Small intestine (tissue), 7 donors: ENCODE data around the gene THAP11. TPM values are rescaled to one million over a fixed set of nuclear protein-coding genes. Genes with fewer than 3 reads are reported as not detected.

Source experiments
- DNase-seq, 2 donors: peaks; one replicate each; pipeline versions ENCODE4 v3.0.0 to v3.0.0-alpha.2; 2013
- FAIRE-seq: peaks from 2 replicates; lab custom pipeline; 2012; peaks lifted over from hg19 to GRCh38; lab: Jason Lieb, UNC
- H3K27ac ChIP-seq, 3 donors: one replicate each; pipeline ENCODE4 v1.5.1; 2013; ENCODE audit warnings: low read length in 2 of 3, mild to moderate bottlenecking in 2 of 3, control low read depth in 1 of 3, inconsistent platforms in 1 of 3, low read depth in 1 of 3, moderate library complexity in 1 of 3
- H3K27me3 ChIP-seq, 3 donors: one replicate each; pipeline ENCODE4 v1.6.1; 2013; ENCODE audit warnings: low read length in 3 of 3, inconsistent platforms in 1 of 3; ENCODE audit not compliant: control insufficient read depth in 3 of 3, insufficient read depth in 3 of 3
- H3K36me3 ChIP-seq, 3 donors: one replicate each; pipeline ENCODE4 v1.6.1; 2013; ENCODE audit warnings: low read length in 3 of 3, inconsistent platforms in 1 of 3, low read depth in 1 of 3, mild to moderate bottlenecking in 1 of 3, moderate library complexity in 1 of 3; ENCODE audit not compliant: control insufficient read depth in 3 of 3, insufficient read depth in 2 of 3
- H3K4me1 ChIP-seq, 3 donors: one replicate each; pipeline ENCODE4 v1.6.1; 2013; ENCODE audit warnings: low read length in 2 of 3, inconsistent platforms in 1 of 3, low read depth in 1 of 3, mild to moderate bottlenecking in 1 of 3, moderate library complexity in 1 of 3; ENCODE audit not compliant: control insufficient read depth in 3 of 3, insufficient read depth in 2 of 3
- H3K4me3 ChIP-seq, 3 donors: one replicate each; pipeline ENCODE4 v1.5.1; 2013; ENCODE audit warnings: low read length in 3 of 3, control low read depth in 1 of 3, inconsistent platforms in 1 of 3, low read depth in 1 of 3, mild to moderate bottlenecking in 1 of 3, moderate library complexity in 1 of 3
- H3K9me3 ChIP-seq, 2 donors: one replicate each; pipeline ENCODE4 v1.6.1; 2013; ENCODE audit warnings: low read depth in 1 of 2, low read length in 1 of 2; ENCODE audit not compliant: control insufficient read depth in 2 of 2, insufficient read depth in 1 of 2
- WGBS, 3 donors: extraction: QIAGEN DNeasy Blood & Tissue Kit; methylation state at CpG; one replicate each; pipeline ENCODE4 v1.1.7; 2013; 5-methylcytosine and 5-hydroxymethylcytosine counted together
- polyA plus RNA-seq, 4 donors: library from polyadenylated mRNA; stranded (reverse) in 3 of 4; unstranded in 1 of 4; fragments of 200-250 nt in 3 of 4; fragments of 120-200 nt in 1 of 4; gene quantifications; one replicate each; pipeline versions ENCODE4 v1.2.1 to v1.2.3, GENCODE V29; 2013
- donor health status: healthy with polysubstance abuse.
- donor health status: control.
- donor health status: control.
- donor health status: Bipolar disorder and iron deficiency.
- donor health status: healthy.

The THAP11 gene
- polyA plus RNA-seq, 4 donors, result 15.0 to 25.0 (median 19.2) TPM

DNA sequence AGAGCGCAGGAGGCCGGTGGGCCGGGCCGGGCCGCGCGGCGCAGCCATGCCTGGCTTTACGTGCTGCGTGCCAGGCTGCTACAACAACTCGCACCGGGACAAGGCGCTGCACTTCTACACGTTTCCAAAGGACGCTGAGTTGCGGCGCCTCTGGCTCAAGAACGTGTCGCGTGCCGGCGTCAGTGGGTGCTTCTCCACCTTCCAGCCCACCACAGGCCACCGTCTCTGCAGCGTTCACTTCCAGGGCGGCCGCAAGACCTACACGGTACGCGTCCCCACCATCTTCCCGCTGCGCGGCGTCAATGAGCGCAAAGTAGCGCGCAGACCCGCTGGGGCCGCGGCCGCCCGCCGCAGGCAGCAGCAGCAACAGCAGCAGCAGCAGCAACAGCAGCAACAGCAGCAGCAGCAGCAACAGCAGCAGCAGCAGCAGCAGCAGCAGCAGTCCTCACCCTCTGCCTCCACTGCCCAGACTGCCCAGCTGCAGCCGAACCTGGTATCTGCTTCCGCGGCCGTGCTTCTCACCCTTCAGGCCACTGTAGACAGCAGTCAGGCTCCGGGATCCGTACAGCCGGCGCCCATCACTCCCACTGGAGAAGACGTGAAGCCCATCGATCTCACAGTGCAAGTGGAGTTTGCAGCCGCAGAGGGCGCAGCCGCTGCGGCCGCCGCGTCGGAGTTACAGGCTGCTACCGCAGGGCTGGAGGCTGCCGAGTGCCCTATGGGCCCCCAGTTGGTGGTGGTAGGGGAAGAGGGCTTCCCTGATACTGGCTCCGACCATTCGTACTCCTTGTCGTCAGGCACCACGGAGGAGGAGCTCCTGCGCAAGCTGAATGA, 606 bp downstream of the THAP11 start:
- H3K4me1 ChIP-seq, result peaks cover 14 to 28% (median 15%) of the 10 kb centered on the region in 3 donors
- peak overlapping the region; percentile 53 to 77 (median 57) for H3K4me3 ChIP-seq
- DNase-seq (peak; percentile 43 to 81), FAIRE-seq (no peak)
- H3K36me3 ChIP-seq, result peaks cover 0 to 9% (median 0%) of the 10 kb centered on the region in 3 donors
- 0 to 1% (median 0%) methylated on average over 46 to 67 of the region's 67 CpGs for WGBS, 3 donors
- no peaks in the 10 kb centered on the region for H3K27me3 ChIP-seq
- no peaks in the 10 kb centered on the region for H3K9me3 ChIP-seq
- H3K27ac ChIP-seq, result peak overlapping the region; percentile 25 to 95 (median 93)

DNA sequence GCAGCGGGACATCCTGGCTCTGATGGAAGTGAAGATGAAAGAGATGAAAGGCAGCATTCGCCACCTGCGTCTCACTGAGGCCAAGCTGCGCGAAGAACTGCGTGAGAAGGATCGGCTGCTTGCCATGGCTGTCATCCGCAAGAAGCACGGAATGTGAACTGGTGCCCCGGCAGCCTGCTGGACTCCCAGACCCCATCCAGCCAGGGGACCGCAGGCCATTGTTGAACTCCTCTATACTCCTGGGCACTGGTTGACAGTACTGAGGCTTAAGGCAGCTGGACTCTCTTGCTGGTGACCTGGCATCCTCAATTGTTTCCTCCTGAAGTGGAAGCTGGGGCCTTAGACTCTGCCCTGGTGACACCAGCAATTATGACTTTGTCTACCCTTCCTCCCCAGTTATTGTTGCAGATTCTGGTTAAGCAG, 1.2 kb downstream of the THAP11 start:
- H3K27me3 ChIP-seq, result no peaks in the 10 kb centered on the region
- peak in 1 of 2 donors; percentile 39 for DNase-seq
- no peak for FAIRE-seq
- H3K9me3 ChIP-seq, result no peaks in the 10 kb centered on the region
- peak overlapping the region; percentile 53 to 77 (median 57) for H3K4me3 ChIP-seq
- WGBS, 3 donors, result 3 to 10% (median 6%) methylated on average over 11 of the region's 11 CpGs
- H3K27ac ChIP-seq, result peak overlapping the region; percentile 25 to 95 (median 93)
- peaks cover 15 to 34% (median 17%) of the 10 kb centered on the region in 3 donors for H3K4me1 ChIP-seq
- H3K36me3 ChIP-seq, result peaks cover 0 to 9% (median 0%) of the 10 kb centered on the region in 3 donors

DNA sequence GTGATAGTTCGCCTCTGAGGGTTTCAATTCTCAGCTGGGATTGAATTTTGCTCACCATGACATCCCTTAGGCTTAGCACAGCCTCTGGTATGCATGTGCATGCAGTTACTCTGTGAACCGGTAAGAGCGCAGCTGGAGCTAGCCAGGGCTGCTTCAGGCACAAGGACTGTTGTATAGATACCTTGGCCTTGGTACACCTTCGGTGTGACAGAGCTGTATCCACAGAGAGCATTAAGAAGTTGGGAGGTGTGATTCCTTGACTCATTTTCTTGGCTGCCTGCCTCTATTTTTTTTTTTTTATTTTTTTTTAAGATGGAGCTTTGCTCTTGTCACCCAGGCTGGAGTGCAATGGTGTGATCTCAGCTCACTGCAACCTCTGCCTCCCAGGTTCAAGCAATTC, 2.4 kb downstream of the THAP11 start:
- FAIRE-seq, result no peak
- Histone ChIP-seq H3K36me3 (peaks cover 0 to 16% (median 0%) of the 10 kb centered on the region in 3 donors), H3K4me1 (peaks cover 15 to 42% (median 17%) of the 10 kb centered on the region in 3 donors), H3K9me3 (no peaks in the 10 kb centered on the region), H3K4me3 (no peak overlapping the region), H3K27ac (no peak overlapping the region), H3K27me3 (no peaks in the 10 kb centered on the region)
- no peak for DNase-seq
- 65 to 80% (median 75%) methylated on average over 4 of the region's 4 CpGs for WGBS, 3 donors

DNA sequence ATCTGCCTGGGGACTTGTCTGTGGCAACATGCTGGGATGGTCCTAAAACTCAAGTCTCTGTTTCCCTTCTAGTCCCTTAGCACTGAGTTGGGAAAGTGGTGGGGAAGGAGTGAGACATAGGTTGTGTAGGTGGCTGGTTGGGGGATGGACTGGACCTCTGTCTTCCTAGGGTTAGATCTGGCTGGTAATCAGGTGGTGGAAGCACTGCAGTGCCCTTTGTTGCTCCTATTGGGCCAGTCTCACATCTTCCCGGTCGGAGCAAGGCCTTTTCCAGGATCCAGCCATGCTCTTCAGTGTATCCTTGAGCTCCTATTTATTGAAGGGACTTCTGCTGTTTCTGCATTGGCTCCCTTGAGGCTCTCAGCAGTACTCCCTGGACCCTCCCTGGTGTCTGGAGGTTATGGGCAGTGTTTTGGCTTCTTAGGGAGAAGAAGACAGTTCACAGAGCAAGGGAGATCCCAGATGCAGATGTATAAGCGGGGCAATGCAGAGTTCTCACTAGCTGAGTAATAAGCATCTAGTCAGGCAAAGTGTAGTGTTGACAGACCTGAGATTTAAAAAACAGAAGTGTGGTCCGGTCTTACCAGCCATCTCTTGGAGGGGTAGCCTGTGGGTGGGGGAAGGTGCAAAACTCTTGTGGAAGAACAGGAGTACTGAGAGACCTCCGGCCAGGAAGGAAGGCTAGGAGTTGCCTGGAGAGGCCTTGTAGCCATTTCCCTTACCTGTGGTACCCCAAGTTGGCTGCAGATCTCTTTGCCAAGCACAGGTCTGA, 3.4 kb downstream of the THAP11 start:
- WGBS, 3 donors, result 66 to 76% (median 70%) methylated on average over 5 of the region's 5 CpGs
- peak overlapping the region in 2 of 3 donors; percentile 88 to 95 for H3K27ac ChIP-seq
- peaks cover 15 to 42% (median 17%) of the 10 kb centered on the region in 3 donors for H3K4me1 ChIP-seq
- no peaks in the 10 kb centered on the region for H3K27me3 ChIP-seq
- peaks cover 0 to 22% (median 0%) of the 10 kb centered on the region in 3 donors for H3K36me3 ChIP-seq
- no peaks in the 10 kb centered on the region for H3K9me3 ChIP-seq
- FAIRE-seq (no peak), DNase-seq (peak in 1 of 2 donors; percentile 32)
- H3K4me3 ChIP-seq, result peak overlapping the region in 1 of 3 donors; percentile 66

DNA sequence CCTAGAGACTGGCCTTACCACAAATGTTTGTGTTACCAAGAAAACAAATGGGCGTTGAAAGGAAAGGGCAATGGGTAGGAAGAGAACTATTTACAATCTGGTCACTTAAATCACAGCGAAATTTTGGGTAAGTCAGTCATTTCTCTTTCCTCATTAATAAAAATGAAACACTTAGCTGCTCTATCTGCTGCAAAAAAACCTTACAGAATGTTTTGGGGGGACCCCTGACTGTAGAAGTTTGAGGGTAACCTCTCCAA, 3.9 kb downstream of the THAP11 start:
- H3K36me3 ChIP-seq, result peaks cover 0 to 24% (median 0%) of the 10 kb centered on the region in 3 donors
- FAIRE-seq (no peak), DNase-seq (no peak)
- peaks cover 15 to 42% (median 17%) of the 10 kb centered on the region in 3 donors for H3K4me1 ChIP-seq
- H3K27ac ChIP-seq, result peak overlapping the region; percentile 88 to 95 (median 88)
- no peaks in the 10 kb centered on the region for H3K9me3 ChIP-seq
- 4 to 12% (median 9%) methylated on average over 2 of the region's 2 CpGs for WGBS, 3 donors
- H3K4me3 ChIP-seq, result peak overlapping the region; percentile 66 to 97 (median 93)
- no peaks in the 10 kb centered on the region for H3K27me3 ChIP-seq

DNA sequence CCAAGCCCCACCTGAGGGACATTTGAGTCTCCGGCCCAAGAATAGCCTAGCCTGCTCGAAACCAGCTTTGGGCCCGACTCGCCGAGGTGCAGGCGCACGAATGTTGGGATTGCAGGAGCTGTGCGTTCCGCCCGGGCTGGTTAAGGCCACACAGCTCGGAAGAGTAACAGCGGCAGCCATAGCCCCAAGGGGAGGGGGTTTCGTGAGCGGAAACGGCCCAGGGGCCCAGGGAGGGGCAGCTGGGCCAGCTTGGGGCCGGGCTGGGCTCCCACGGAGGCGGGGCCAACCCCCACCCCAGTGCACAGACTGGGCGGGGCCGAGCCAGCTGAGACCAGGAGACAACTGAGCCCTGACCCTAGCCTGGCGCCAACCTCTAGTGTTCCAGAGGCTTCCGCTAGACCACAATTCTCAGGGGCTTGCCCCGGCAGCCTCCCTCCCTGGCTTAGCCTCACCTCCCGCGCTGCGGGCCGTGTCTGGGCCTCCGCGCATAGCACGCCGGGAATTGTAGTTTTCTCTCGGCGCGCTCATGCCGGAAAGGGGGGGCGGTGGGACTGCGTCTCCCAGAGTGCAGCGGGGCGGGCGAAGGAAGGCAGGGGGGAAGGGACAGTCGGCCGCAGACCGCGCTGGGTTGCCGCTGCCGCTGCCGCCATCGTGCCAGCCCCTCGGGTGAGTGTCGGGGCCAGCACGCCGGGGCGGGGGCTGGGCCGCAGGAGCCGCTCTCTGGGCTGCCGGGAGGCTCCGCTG, 4.4 kb downstream of the THAP11 start, which contains the start of gene NUTF2:
Gene NUTF2, plus strand, starts transcription at position 614 of the 744 bp plus-strand sequence. CDS start 18,198 bp downstream, outside the sequence.
- no peaks in the 10 kb centered on the region for H3K9me3 ChIP-seq
- H3K4me3 ChIP-seq, result peak within 1 kb of the TSS; percentile 66 to 97 (median 93)
- H3K4me1 ChIP-seq, result peaks cover 15 to 42% (median 17%) of the 10 kb centered on the region in 3 donors
- H3K27me3 ChIP-seq, result no peaks in the 10 kb centered on the region
- DNase-seq, result peak; percentile 95 to 99
- FAIRE-seq, result no peak
- peak within 1 kb of the TSS; percentile 88 to 95 (median 88) for H3K27ac ChIP-seq
- peaks cover 0 to 24% (median 0%) of the 10 kb centered on the region in 3 donors for H3K36me3 ChIP-seq
- 0 to 1% (median 1%) methylated on average over 23 to 57 of the region's 57 CpGs for WGBS, 3 donors

DNA sequence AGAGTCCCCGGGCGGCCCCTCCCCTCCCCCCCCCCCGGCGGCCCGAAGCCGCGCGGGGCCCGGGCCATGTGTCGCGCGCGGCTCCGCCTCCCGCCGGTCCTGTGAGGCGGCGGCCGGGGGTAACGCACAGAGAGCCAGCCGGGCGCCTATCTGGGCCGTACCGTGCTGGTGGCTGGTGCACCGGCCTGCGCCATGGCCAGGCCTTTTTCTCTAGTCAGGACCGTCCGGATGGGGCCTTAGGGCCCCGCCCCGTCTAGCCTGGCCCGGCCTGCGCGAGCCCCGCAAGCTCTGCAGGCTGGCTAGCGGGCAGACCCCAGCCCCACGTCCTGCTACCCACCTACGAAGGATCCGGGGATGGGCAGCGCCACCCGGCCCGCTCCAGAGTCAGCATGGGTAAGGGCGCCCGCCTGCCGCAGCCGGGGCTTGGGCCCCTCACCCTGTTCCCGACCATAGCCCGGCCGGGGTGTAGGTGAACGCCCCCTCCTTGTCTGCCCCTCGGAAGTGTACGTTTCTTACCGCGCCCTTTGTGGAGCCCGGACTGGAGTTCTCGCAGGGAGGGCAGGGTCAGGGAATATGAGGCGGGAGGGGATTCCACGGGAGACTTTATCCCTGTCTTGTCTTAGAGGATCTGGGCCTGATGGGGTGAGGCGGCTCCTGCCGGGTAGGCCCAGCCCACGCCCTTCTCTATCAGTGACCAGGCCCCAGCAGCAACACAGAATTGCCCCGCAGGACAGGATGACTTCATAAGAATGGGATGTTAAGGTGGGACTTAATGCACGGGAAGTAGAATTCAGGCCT, 5.1 kb downstream of the THAP11 start, which contains the start of gene CENPT:
Gene CENPT, minus strand, starts transcription at position 630 of the 798 bp plus-strand sequence. CDS start 13,834 bp downstream, outside the sequence.
- WGBS, 3 donors, result 1% methylated on average over 38 to 62 of the region's 62 CpGs
- Histone ChIP-seq H3K36me3 (peaks cover 0 to 32% (median 0%) of the 10 kb centered on the region in 3 donors), H3K27me3 (no peaks in the 10 kb centered on the region), H3K27ac (peak within 1 kb of the TSS; percentile 88 to 95 (median 88)), H3K4me1 (peaks cover 15 to 42% (median 17%) of the 10 kb centered on the region in 3 donors), H3K4me3 (peak within 1 kb of the TSS; percentile 66 to 97 (median 93)), H3K9me3 (no peaks in the 10 kb centered on the region)
- FAIRE-seq (no peak), DNase-seq (peak; percentile 79 to 91)
